Nephron progenitor cell (in vitro differentiated cells): Measurements from ENCODE around the gene TMIGD1.

Experiments
- DNase-seq: peaks from one replicate; pipeline ENCODE4 v3.0.0; 2021
- H3K27ac Mint-ChIP-seq: 2 replicates; pipeline ENCODE4 v1.8.0; 2021; ENCODE audit warnings: mild to moderate bottlenecking, moderate library complexity, mixed read lengths
- H3K27me3 Mint-ChIP-seq: 2 replicates; pipeline ENCODE4 v1.8.0; 2021; ENCODE audit warnings: mild to moderate bottlenecking, low read depth, mixed read lengths; ENCODE audit not compliant: poor library complexity
- H3K36me3 Mint-ChIP-seq: 2 replicates; pipeline ENCODE4 v1.8.0; 2021; ENCODE audit warnings: low read depth, mixed read lengths
- H3K4me1 Mint-ChIP-seq: 2 replicates; pipeline ENCODE4 v1.8.0; 2021; ENCODE audit warnings: mixed read lengths
- H3K4me3 Mint-ChIP-seq: 2 replicates; pipeline ENCODE4 v1.8.0; 2021; ENCODE audit warnings: mild to moderate bottlenecking, moderate library complexity, mixed read lengths
- H3K9me3 Mint-ChIP-seq: 2 replicates; pipeline ENCODE4 v1.8.0; 2021; ENCODE audit warnings: mild to moderate bottlenecking, moderate library complexity, mixed read lengths
- TF ChIP-seq, protein P1 (sequence below): fragments of 200-600 bp; sonication (generic); IDR thresholded peaks from 2 replicates; pipeline ENCODE4 v1.5.0; 2021; ENCODE audit warnings: antibody characterized with exemption

TMIGD1 gene

DNA sequence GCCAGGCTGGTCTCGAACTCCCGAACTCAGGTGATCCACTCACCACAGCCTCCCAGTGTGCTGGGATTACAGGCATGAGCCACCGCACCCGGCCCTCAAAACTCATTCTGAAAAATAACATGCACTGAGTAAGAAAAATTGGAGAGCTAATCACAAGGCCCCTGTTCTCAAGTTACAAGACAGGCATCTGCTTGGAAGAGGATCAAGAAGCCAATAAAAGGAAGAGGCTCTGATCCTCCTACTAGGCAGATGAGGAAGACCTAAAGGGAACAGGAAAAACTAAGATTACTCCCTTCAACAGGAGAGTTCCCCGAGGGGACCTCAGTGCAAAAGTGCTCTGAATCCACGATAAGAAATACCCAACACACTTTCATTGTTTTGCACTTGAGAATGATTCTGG, 60.5 kb downstream of the TMIGD1 start:
- peak overlapping the region; percentile 55 for H3K27ac Mint-ChIP-seq
- H3K27me3 Mint-ChIP-seq, result no peaks in the 10 kb centered on the region
- DNase-seq, result no peak
- H3K36me3 Mint-ChIP-seq, result peaks cover 56% of the 10 kb centered on the region
- TF ChIP-seq, protein P1, sequence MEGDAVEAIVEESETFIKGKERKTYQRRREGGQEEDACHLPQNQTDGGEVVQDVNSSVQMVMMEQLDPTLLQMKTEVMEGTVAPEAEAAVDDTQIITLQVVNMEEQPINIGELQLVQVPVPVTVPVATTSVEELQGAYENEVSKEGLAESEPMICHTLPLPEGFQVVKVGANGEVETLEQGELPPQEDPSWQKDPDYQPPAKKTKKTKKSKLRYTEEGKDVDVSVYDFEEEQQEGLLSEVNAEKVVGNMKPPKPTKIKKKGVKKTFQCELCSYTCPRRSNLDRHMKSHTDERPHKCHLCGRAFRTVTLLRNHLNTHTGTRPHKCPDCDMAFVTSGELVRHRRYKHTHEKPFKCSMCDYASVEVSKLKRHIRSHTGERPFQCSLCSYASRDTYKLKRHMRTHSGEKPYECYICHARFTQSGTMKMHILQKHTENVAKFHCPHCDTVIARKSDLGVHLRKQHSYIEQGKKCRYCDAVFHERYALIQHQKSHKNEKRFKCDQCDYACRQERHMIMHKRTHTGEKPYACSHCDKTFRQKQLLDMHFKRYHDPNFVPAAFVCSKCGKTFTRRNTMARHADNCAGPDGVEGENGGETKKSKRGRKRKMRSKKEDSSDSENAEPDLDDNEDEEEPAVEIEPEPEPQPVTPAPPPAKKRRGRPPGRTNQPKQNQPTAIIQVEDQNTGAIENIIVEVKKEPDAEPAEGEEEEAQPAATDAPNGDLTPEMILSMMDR, result no peak
- no peaks in the 10 kb centered on the region for H3K9me3 Mint-ChIP-seq
- no peaks in the 10 kb centered on the region for H3K4me1 Mint-ChIP-seq
- no peak overlapping the region for H3K4me3 Mint-ChIP-seq

DNA sequence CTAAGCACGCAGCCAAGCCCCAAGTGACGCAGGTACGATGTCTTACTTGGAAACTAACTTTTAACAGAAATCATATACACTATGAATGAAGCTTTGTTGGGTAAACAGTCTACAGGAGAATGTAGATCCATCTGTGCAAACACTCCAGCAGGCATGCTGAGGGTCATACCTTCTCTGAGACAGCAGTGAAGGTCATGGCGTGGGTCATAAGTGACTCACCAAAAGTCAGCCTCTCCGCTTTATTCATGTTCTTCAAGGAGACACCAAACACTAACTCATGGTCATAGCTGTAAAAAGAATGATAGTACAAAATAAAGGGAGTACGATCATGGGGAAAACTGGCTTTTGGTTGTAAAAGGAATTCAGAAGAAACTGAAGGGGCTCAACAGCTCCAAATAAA, 62.8 kb downstream of the TMIGD1 start:
- Mint-ChIP-seq H3K4me1 (no peaks in the 10 kb centered on the region), H3K27me3 (no peaks in the 10 kb centered on the region), H3K4me3 (no peak overlapping the region), H3K27ac (no peak overlapping the region), H3K36me3 (peaks cover 57% of the 10 kb centered on the region), H3K9me3 (no peaks in the 10 kb centered on the region)
- no peak for DNase-seq
- TF ChIP-seq, protein P1, result no peak

DNA sequence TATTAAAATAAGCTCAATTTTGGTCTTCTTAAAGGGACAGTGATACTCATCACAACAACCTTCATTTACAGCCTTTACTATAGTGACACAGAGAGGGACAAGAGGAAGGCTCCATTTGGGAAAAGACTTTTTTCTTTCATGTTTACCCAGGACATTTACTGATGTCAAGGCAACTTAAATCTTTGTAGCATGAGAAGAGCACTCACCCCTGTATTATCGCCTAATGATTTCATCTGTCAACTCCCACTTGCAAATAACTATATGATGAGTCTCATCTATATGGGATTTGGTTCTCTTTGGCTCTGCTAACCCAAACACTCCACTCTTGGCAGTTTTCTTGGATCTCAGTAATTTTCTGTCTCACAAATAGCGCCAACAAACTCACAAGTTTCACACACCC, 66.2 kb downstream of the TMIGD1 start:
- H3K36me3 Mint-ChIP-seq, result peaks cover 50% of the 10 kb centered on the region
- no peak overlapping the region for H3K4me3 Mint-ChIP-seq
- TF ChIP-seq, protein P1, result no peak
- H3K9me3 Mint-ChIP-seq, result no peaks in the 10 kb centered on the region
- H3K4me1 Mint-ChIP-seq, result no peaks in the 10 kb centered on the region
- no peak for DNase-seq
- no peak overlapping the region for H3K27ac Mint-ChIP-seq
- H3K27me3 Mint-ChIP-seq, result no peaks in the 10 kb centered on the region
